Measurements from ENCODE around the gene DNAJB6.

DNA sequence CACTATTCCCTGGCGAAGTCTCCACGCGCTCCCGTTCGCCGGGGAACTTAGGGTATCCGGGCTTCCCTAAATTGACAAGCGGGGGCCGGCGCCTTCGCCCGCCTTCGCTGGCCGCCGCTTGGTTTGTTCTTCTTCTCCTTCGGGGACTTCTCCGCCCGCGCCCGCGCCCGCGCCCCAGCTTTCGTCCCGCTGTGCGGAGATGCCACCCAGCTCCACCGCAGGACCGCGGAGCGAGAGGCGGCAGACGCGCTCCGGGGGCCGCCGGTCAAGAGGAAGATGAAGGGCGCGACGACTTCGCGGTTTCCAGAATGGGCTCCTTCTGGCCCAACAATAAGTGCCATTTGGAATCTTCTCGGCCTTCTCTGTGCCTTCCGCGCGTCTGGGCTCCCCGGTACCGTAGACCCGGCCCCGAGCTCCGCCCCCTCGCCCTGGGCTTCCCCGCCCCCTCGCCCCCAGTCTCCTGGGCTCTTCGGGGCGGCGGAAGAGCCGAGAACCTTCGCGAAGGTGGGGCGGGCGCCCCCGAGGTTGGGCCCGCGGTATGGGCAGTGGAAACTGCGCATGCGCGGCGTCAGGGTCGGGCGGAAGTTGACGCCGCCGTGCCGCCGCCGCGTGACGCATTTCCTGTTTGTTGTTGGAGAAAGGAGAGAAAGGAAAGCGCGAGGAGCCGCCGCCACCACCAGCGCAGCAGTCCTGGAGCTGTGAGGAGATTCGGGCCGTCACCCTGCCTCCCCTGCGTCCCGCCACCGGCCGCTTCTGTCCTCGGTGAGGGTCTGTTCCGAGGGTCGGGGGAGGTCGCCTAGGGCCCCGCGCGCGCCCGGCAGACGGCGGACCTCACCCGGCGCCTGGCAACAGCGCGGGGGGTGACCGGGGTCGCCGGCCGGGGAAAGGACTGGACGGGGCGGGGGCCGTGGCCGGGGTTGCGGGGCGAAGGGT is at the start of gene DNAJB6:
- peak in 1 of 3 donors; percentile 1 for TF ChIP-seq CTCF (IDR thresholded peaks at IDR 0.05)
- TF ChIP-seq POLR2A (IDR thresholded peaks at IDR 0.05): peak; percentile 94
